HG03575 (cell line): ENCODE data around the gene OLIG2.

Experiments
- ATAC-seq: cut with Tn5 transposase; IDR thresholded peaks from one replicate; pipeline ENCODE4 v1.9.1; 2021; ENCODE audit not compliant: unreplicated experiment, insufficient number of reproducible peaks, low FRiP score; ENCODE audit errors: extremely low read depth

Gene OLIG2

GRCh38 chr21:33025489-33026442, at the start of gene OLIG2:
Gene OLIG2 (plus strand): TSS chr21:33025935. CDS start chr21:33026863, 928 bp downstream.
- no peak for ATAC-seq

GRCh38 chr21:32976791-32977190, 48.9 kb upstream of the OLIG2 start:
- no peak for ATAC-seq

GRCh38 chr21:32977216-32977615, 48.5 kb upstream of the OLIG2 start:
- no peak for ATAC-seq

- ATAC-seq = no peak
Observed at GRCh38 chr21:32978331-32979270, 47.1 kb upstream of the OLIG2 start.

- no peak for ATAC-seq
Observed at GRCh38 chr21:32979598-32980268, 46.0 kb upstream of the OLIG2 start.

- no peak for ATAC-seq
Observed at GRCh38 chr21:32981096-32981495, 44.6 kb upstream of the OLIG2 start.

GRCh38 chr21:32990666-32991065, 35.1 kb upstream of the OLIG2 start:
- no peak for ATAC-seq

- no peak for ATAC-seq
Observed at GRCh38 chr21:32991361-32991760, 34.4 kb upstream of the OLIG2 start.

- ATAC-seq = no peak
Observed at GRCh38 chr21:32993894-32994293, 31.8 kb upstream of the OLIG2 start.

- no peak for ATAC-seq
Observed at GRCh38 chr21:32994305-32994704, 31.4 kb upstream of the OLIG2 start.

- ATAC-seq = no peak
Observed at GRCh38 chr21:33007747-33008146, 18.0 kb upstream of the OLIG2 start.

- no peak for ATAC-seq
Observed at GRCh38 chr21:33008333-33009051, 17.2 kb upstream of the OLIG2 start.

- ATAC-seq = no peak
Observed at GRCh38 chr21:33010931-33011330, 14.8 kb upstream of the OLIG2 start.

- no peak for ATAC-seq
Observed at GRCh38 chr21:33011462-33011861, 14.3 kb upstream of the OLIG2 start.

GRCh38 chr21:33013626-33014025, 12.1 kb upstream of the OLIG2 start:
- no peak for ATAC-seq

GRCh38 chr21:33014331-33014730, 11.4 kb upstream of the OLIG2 start:
- ATAC-seq = no peak

GRCh38 chr21:33015096-33015495, 10.6 kb upstream of the OLIG2 start:
- ATAC-seq = no peak

- no peak for ATAC-seq
Observed at GRCh38 chr21:33015756-33016155, 10.0 kb upstream of the OLIG2 start.
